ENCODE data around the gene ZNF777. TPM values are rescaled to one million over a fixed set of nuclear protein-coding genes. Genes with fewer than 3 reads are reported as not detected.
A peak's percentile ranks its signal among the peaks of the same experiment; 100 is the strongest.

The ZNF777 gene
- total and polyA plus RNA-seq, 9 of the 15 experiments (the other 6 are each of a cell fraction or from before 2014, with no cell fraction given) = 0.11 to 32.6 (median 9.0) TPM

GRCh38 chr7:149474309-149475120 is 13.7 kb upstream of the ZNF777 start (continued):
- TF ChIP-seq IRF1 (CRISPR knock-in tag; IDR thresholded peaks at IDR 0.05; ENCODE audit: borderline replicate concordance) (no peak), ZNF561 (CRISPR knock-in tag; conservative IDR thresholded peaks at IDR 0.05) (no peak), HDAC8 (tag; IDR thresholded peaks at IDR 0.05) (no peak), RBBP5 (IDR thresholded peaks at IDR 0.05; ENCODE audit: borderline replicate concordance, insufficient read depth, low read length, poor library complexity, severe bottlenecking) (peak; percentile 27), ZNF79 (CRISPR knock-in tag; IDR thresholded peaks at IDR 0.05; ENCODE audit: low read depth) (no peak), NFIC (IDR thresholded peaks at IDR 0.05) (peak; percentile 82), E2F3 (CRISPR knock-in tag; IDR thresholded peaks at IDR 0.05) (no peak), HINFP (tag; conservative IDR thresholded peaks at IDR 0.05; ENCODE audit: low read depth) (no peak), SLC30A9 (CRISPR knock-in tag; IDR thresholded peaks at IDR 0.05) (no peak), SMARCC2 (IDR thresholded peaks at IDR 0.05; ENCODE audit: low read depth) (no peak), GTF3C2 (IDR thresholded peaks at IDR 0.05; ENCODE audit: borderline replicate concordance, extremely low read depth, insufficient read length) (no peak), ETV5 (CRISPR knock-in tag; IDR thresholded peaks at IDR 0.05; ENCODE audit: low read depth) (no peak)
- TF ChIP-seq, protein P1, sequence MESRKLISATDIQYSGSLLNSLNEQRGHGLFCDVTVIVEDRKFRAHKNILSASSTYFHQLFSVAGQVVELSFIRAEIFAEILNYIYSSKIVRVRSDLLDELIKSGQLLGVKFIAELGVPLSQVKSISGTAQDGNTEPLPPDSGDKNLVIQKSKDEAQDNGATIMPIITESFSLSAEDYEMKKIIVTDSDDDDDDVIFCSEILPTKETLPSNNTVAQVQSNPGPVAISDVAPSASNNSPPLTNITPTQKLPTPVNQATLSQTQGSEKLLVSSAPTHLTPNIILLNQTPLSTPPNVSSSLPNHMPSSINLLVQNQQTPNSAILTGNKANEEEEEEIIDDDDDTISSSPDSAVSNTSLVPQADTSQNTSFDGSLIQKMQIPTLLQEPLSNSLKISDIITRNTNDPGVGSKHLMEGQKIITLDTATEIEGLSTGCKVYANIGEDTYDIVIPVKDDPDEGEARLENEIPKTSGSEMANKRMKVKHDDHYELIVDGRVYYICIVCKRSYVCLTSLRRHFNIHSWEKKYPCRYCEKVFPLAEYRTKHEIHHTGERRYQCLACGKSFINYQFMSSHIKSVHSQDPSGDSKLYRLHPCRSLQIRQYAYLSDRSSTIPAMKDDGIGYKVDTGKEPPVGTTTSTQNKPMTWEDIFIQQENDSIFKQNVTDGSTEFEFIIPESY (CRISPR knock-in tag; IDR thresholded peaks at IDR 0.05) = peak; percentile 90
- TF ChIP-seq, protein P2, sequence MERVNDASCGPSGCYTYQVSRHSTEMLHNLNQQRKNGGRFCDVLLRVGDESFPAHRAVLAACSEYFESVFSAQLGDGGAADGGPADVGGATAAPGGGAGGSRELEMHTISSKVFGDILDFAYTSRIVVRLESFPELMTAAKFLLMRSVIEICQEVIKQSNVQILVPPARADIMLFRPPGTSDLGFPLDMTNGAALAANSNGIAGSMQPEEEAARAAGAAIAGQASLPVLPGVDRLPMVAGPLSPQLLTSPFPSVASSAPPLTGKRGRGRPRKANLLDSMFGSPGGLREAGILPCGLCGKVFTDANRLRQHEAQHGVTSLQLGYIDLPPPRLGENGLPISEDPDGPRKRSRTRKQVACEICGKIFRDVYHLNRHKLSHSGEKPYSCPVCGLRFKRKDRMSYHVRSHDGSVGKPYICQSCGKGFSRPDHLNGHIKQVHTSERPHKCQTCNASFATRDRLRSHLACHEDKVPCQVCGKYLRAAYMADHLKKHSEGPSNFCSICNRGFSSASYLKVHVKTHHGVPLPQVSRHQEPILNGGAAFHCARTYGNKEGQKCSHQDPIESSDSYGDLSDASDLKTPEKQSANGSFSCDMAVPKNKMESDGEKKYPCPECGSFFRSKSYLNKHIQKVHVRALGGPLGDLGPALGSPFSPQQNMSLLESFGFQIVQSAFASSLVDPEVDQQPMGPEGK (CRISPR knock-in tag; IDR thresholded peaks at IDR 0.05; ENCODE audit: borderline replicate concordance) = no peak

Measured in K562 (cell line).